ENCODE data around the gene PIP5K1B. TPM values are rescaled to one million over a fixed set of nuclear protein-coding genes. Genes with fewer than 3 reads are reported as not detected.

The PIP5K1B gene, protein sequence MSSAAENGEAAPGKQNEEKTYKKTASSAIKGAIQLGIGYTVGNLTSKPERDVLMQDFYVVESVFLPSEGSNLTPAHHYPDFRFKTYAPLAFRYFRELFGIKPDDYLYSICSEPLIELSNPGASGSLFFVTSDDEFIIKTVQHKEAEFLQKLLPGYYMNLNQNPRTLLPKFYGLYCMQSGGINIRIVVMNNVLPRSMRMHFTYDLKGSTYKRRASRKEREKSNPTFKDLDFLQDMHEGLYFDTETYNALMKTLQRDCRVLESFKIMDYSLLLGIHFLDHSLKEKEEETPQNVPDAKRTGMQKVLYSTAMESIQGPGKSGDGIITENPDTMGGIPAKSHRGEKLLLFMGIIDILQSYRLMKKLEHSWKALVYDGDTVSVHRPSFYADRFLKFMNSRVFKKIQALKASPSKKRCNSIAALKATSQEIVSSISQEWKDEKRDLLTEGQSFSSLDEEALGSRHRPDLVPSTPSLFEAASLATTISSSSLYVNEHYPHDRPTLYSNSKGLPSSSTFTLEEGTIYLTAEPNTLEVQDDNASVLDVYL
- total RNA-seq: under 1 TPM; 0.13 to 0.16 TPM

DNA sequence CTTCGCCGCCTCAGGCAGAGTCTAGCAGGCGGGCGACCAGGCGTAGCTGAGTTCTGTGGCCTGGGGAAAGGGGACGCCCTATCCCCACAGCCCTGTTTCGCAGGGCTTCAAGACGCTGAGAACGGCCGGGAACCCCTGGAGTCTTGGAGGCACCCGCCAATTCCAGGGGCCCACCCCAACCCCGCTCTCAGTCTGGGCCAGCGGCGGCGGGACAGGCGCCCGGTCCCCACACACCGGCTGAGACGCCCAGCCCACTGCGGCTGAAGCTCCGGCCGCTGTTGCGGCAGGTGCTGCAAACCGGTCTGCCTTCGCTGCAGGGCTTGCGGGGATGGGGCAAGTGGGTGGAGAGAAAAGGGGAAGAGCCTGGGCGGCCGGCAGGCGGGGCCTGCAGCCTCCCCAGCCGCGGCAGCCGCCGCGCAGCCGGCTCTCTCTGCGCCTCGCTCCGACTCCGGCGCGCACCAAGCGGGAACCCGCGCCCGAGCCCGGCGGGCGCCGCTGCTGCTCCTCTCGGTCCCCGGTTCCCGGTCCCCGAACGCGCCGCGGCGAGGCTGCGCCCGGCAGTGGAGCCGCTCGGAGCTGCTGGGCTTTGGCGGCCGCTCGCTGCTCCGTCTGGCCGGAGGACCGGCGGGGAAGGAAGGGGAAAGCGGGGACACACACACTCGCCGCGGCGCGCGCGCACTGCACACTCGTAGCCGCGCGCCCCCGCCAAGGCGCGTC, at the start of gene PIP5K1B:
Gene PIP5K1B, plus strand, starts transcription at position 427 of the 717 bp plus-strand sequence. CDS start 117,375 bp downstream, outside the sequence.
- ATAC-seq (peak; percentile 88), DNase-seq (peak; percentile 56)
- Mint-ChIP-seq H3K9me3 (ENCODE audit: insufficient read depth) (no peaks in the 10 kb centered on the region), H3K27me3 (ENCODE audit: low read depth) (peaks cover 66% of the 10 kb centered on the region), H3K36me3 (ENCODE audit: low read depth) (no peaks in the 10 kb centered on the region), H3K4me3 (peak within 1 kb of the TSS; percentile 78), H3K4me1 (ENCODE audit: low read depth) (peaks cover 13% of the 10 kb centered on the region), H3K27ac (no peak within 1 kb of the TSS)
- ChIA-PET CTCF (interaction anchor here (1.0 to 2.0 kb wide), 3 partner anchors 13 to 75 kb away, joined by 3 to 7 read pairs (median 3); a partner anchor contains a TSS), POLR2A (no interaction called here)

DNA sequence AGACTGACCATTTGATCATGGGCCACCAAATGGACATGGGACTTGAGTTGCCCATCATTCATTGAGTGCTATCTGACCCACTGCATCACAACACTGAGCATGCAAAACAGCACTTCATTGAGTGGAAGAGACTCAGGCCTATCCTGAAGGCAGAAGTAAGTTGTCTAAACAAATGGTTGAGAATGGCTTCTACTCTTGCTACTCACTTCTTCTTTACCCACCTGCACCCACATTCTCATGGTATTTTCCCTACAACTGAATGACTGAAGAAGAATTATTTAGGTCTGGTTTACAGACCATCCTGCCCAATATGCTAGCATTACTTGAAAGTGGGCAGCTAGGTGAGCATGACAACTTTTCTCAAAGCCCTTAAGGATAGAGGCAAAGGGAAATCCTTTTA, 41.0 kb upstream of the PIP5K1B start:
- no peak for ATAC-seq
- CTCF ChIA-PET: no interaction called here

DNA sequence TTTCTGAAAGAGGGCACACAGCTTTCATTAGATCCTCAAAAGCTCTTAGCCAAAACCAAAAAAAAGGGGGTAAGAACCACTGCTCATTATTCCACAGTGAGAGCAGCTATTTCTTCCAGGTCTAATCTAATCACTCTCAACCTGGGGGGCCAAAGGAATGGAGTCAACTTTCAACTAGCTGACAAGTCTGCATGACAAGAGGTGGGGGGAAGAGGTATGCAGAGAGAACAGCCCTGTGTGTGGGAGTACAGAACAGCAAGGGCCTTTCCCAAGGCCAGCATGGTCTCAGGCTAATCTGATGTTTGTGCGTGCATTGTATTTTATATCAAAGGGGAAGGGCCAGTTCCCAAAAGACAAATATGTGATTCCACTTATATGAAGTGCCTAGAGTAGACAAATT, 36.9 kb upstream of the PIP5K1B start:
- H3K27ac Mint-ChIP-seq: no peak overlapping the region
- H3K4me1 Mint-ChIP-seq (ENCODE audit: low read depth): no peaks in the 10 kb centered on the region
- H3K36me3 Mint-ChIP-seq (ENCODE audit: low read depth): no peaks in the 10 kb centered on the region
- no peak for ATAC-seq
- CTCF ChIA-PET: no interaction called here
- H3K27me3 Mint-ChIP-seq (ENCODE audit: low read depth): no peaks in the 10 kb centered on the region
- H3K4me3 Mint-ChIP-seq: no peak overlapping the region
- POLR2A ChIA-PET: no interaction called here
- H3K9me3 Mint-ChIP-seq (ENCODE audit: insufficient read depth): no peaks in the 10 kb centered on the region
- DNase-seq: no peak

More for the DNA sequence above, 41.0 kb upstream of the PIP5K1B start:
- POLR2A ChIA-PET: no interaction called here
- no peaks in the 10 kb centered on the region for H3K9me3 Mint-ChIP-seq (ENCODE audit: insufficient read depth)
- H3K4me1 Mint-ChIP-seq (ENCODE audit: low read depth): no peaks in the 10 kb centered on the region
- H3K27me3 Mint-ChIP-seq (ENCODE audit: low read depth): no peaks in the 10 kb centered on the region
- no peak overlapping the region for H3K4me3 Mint-ChIP-seq
- H3K36me3 Mint-ChIP-seq (ENCODE audit: low read depth): no peaks in the 10 kb centered on the region
- no peak overlapping the region for H3K27ac Mint-ChIP-seq
- DNase-seq: no peak

DNA sequence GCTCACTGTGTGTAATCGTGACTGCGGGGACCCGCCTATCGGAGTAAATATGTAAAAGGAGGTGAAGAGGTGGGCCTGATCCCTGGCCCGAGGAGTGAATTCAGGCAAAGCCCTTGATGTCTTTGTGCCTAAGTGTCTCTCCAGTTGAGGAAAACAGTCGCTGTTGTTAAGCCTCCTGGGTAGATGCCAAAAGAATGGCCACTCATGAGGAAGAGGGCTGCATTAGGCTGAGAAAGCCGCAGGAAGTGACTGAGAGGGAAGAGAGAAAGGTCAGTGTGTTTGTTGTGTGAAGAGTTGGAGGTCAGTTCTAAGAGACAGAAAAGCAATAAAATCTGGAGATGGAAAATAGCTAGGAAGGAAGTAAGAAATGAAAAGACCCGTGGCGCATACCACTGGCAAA, 35.8 kb upstream of the PIP5K1B start:
- Mint-ChIP-seq H3K27me3 (ENCODE audit: low read depth) (no peaks in the 10 kb centered on the region), H3K4me1 (ENCODE audit: low read depth) (no peaks in the 10 kb centered on the region), H3K9me3 (ENCODE audit: insufficient read depth) (no peaks in the 10 kb centered on the region), H3K4me3 (no peak overlapping the region), H3K36me3 (ENCODE audit: low read depth) (no peaks in the 10 kb centered on the region), H3K27ac (no peak overlapping the region)
- ChIA-PET CTCF (no interaction called here), POLR2A (no interaction called here)
- DNase-seq: no peak
- no peak for ATAC-seq

DNA sequence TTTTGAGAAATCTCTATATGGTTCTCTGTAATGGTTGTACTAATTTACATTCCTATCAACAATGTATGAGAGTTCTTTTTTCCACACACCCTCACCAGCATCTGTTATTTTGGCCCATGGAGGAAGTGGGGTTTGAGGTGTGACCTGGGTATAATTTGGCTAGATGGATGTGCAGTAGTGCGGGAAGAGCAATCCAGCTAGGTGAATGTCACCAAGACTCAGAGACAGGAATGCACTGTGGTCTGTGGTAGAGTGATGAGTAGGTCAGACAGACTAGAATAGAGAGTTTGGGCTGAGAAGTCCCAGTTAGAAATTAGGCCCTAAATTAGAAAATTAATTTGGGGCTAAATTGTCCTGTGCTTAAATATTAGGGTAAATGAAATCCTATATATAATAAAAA, 32.8 kb upstream of the PIP5K1B start:
- no peak for DNase-seq
- Mint-ChIP-seq H3K4me1 (ENCODE audit: low read depth) (no peaks in the 10 kb centered on the region), H3K27ac (no peak overlapping the region), H3K4me3 (no peak overlapping the region), H3K27me3 (ENCODE audit: low read depth) (peaks cover 6% of the 10 kb centered on the region), H3K36me3 (ENCODE audit: low read depth) (no peaks in the 10 kb centered on the region), H3K9me3 (ENCODE audit: insufficient read depth) (no peaks in the 10 kb centered on the region)
- CTCF ChIA-PET: interaction anchor here (2.0 kb wide), 1 partner anchor 14 kb away, joined by 6 read pairs; no protein-coding TSS in a partner anchor
- no peak for ATAC-seq
- POLR2A ChIA-PET: no interaction called here

DNA sequence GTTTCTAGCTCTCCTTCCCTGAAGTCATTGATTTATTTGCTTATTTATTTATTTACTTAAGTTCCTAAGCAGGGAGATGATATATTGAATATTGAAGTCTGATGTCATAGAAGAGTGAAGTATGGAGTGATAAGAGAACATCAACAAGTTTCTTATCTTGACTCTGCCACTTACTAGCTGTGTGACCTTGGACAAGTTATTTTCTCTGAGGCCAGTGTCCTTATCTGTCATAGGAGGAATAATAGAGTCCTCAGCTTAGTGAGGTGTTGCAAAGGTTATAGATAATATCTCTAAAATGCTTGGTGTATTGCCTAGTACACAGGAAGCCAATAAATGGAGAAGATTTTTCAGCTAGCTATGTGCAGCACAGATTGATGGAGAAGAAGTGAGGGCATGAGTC, 32.4 kb upstream of the PIP5K1B start:
- Mint-ChIP-seq H3K36me3 (ENCODE audit: low read depth) (no peaks in the 10 kb centered on the region), H3K27me3 (ENCODE audit: low read depth) (peaks cover 6% of the 10 kb centered on the region), H3K4me3 (no peak overlapping the region), H3K9me3 (ENCODE audit: insufficient read depth) (no peaks in the 10 kb centered on the region), H3K27ac (no peak overlapping the region), H3K4me1 (ENCODE audit: low read depth) (no peaks in the 10 kb centered on the region)
- POLR2A ChIA-PET: no interaction called here
- DNase-seq: no peak
- no peak for ATAC-seq
- CTCF ChIA-PET: interaction anchor here (2.0 kb wide), 1 partner anchor 14 kb away, joined by 6 read pairs; no protein-coding TSS in a partner anchor

DNA sequence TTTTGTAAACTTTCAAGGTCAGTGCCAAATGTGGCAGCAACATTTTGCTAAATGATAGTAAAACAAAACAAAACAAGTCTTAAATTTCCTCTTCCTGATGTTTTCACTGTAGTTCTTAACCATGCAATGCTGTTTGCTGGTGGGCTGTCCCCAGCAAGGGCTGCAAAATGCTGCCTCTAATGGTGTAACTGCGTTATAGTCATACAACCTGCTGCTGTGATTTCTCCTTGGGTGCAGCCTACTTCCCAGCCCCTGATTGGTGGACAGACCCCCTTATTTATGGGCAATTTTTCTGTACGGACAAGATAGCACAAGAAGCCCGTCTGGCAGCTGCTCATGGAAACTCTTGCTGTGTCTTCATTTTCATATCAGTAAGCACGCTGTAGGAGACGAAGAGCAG, 26.6 kb upstream of the PIP5K1B start:
- H3K27me3 Mint-ChIP-seq (ENCODE audit: low read depth): peaks cover 8% of the 10 kb centered on the region
- H3K4me1 Mint-ChIP-seq (ENCODE audit: low read depth): no peaks in the 10 kb centered on the region
- CTCF ChIA-PET: no interaction called here
- H3K36me3 Mint-ChIP-seq (ENCODE audit: low read depth): no peaks in the 10 kb centered on the region
- no peaks in the 10 kb centered on the region for H3K9me3 Mint-ChIP-seq (ENCODE audit: insufficient read depth)
- no peak for ATAC-seq
- H3K4me3 Mint-ChIP-seq: no peak overlapping the region
- POLR2A ChIA-PET: no interaction called here
- DNase-seq: no peak
- H3K27ac Mint-ChIP-seq: no peak overlapping the region

DNA sequence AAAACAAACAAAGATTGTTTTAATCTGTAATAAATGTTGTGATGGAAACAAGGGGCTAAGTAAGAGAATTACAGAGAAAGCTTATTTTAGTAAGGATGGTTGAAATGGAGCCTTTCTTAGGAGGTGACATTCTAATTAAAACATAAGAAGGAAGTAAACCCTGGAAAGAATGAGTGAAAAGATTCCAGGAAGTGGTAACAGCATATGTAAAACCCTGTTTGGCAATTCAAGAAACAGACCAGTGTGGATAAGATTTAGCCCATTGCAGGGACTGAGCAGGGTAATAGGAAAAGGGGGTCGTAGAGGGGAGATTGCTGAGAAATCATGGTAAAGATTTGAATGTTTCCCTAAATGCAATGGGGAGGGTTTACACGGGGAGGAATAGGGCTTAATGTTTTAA, 21.6 kb upstream of the PIP5K1B start:
- H3K4me3 Mint-ChIP-seq: no peak overlapping the region
- POLR2A ChIA-PET: no interaction called here
- DNase-seq (no peak), ATAC-seq (no peak)
- no peaks in the 10 kb centered on the region for H3K4me1 Mint-ChIP-seq (ENCODE audit: low read depth)
- H3K27me3 Mint-ChIP-seq (ENCODE audit: low read depth): peaks cover 4% of the 10 kb centered on the region
- H3K27ac Mint-ChIP-seq: no peak overlapping the region
- CTCF ChIA-PET: no interaction called here
- no peaks in the 10 kb centered on the region for H3K36me3 Mint-ChIP-seq (ENCODE audit: low read depth)
- no peaks in the 10 kb centered on the region for H3K9me3 Mint-ChIP-seq (ENCODE audit: insufficient read depth)

DNA sequence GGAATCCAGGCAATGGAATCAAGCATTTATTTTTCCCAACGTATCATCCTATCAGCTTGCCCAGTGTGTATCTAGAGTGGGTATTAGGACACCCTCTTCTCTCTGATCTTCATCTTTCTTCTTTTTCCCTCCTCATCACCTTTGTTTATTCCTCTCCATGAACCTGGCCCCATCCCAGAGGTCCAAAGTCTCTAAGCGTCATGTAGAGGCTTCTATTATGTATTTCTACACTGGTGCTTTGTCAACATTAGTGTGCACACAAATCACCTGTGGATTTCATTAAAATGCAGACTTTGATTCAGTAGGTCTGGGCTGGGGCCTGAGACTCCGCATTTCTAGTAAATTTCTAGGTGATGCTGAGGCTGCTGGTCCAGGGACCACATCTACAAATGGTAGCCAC, 19.8 kb upstream of the PIP5K1B start:
- H3K27ac Mint-ChIP-seq: no peak overlapping the region
- H3K36me3 Mint-ChIP-seq (ENCODE audit: low read depth): no peaks in the 10 kb centered on the region
- no peak overlapping the region for H3K4me3 Mint-ChIP-seq
- H3K9me3 Mint-ChIP-seq (ENCODE audit: insufficient read depth): no peaks in the 10 kb centered on the region
- ChIA-PET POLR2A (no interaction called here), CTCF (interaction anchor here (1.2 to 1.3 kb wide), 2 partner anchors 10 to 102 kb away, joined by 3 read pairs; no protein-coding TSS in a partner anchor)
- H3K4me1 Mint-ChIP-seq (ENCODE audit: low read depth): no peaks in the 10 kb centered on the region
- ATAC-seq: no peak
- H3K27me3 Mint-ChIP-seq (ENCODE audit: low read depth): peaks cover 15% of the 10 kb centered on the region
- no peak for DNase-seq

DNA sequence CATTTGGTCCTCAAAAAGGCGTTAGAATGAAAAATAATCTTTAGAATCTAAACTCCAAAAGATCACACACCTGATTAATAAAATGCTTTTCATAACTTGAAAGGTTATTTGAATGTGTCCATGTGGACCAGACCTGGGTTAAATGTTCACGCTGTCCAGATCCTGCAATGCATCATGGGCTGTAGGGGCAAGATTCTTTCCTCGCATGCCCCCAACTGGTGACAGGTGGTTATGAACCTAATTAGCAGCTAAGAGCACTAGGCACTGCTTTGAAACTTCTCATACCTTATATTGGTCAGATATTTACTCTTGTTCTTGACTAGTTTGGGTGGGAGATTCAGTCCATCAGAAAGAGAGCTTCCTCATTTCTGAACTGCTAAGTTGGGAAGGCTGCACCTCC, 19.3 kb upstream of the PIP5K1B start:
- ChIA-PET CTCF (interaction anchor here (1.2 to 1.4 kb wide), 4 partner anchors 13 to 114 kb away, joined by 3 to 7 read pairs (median 4); partner anchors contain the start of gene PIP5K1B), POLR2A (interaction anchor here (0.5 kb wide), 1 partner anchor 315 kb away, joined by 3 read pairs; no protein-coding TSS in a partner anchor)
- H3K4me1 Mint-ChIP-seq (ENCODE audit: low read depth): no peaks in the 10 kb centered on the region
- DNase-seq (no peak), ATAC-seq (no peak)
- no peak overlapping the region for H3K27ac Mint-ChIP-seq
- H3K9me3 Mint-ChIP-seq (ENCODE audit: insufficient read depth): no peaks in the 10 kb centered on the region
- H3K4me3 Mint-ChIP-seq: no peak overlapping the region
- H3K36me3 Mint-ChIP-seq (ENCODE audit: low read depth): no peaks in the 10 kb centered on the region
- H3K27me3 Mint-ChIP-seq (ENCODE audit: low read depth): peaks cover 15% of the 10 kb centered on the region

DNA sequence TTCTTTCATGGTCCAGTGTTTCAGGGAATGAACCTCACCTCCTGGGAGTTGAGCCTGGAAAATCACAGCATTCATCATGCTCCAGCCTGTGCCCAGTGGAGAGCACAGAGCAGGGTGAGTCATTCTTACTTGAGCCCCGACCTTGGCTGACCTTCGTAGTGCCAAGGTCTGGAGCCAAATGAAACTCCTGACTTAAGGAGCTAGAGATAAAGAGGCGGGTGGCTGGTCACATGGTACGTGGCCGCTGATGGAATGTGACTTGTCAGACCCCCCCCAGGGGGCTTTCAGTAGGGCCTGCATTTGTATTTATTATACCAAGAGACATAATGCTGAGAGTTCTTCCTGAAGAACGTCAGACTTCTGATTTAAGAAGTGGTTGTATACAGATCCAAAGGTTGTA, 15.0 kb upstream of the PIP5K1B start:
- Mint-ChIP-seq H3K36me3 (ENCODE audit: low read depth) (no peaks in the 10 kb centered on the region), H3K27me3 (ENCODE audit: low read depth) (peaks cover 31% of the 10 kb centered on the region), H3K9me3 (ENCODE audit: insufficient read depth) (no peaks in the 10 kb centered on the region), H3K4me1 (ENCODE audit: low read depth) (no peaks in the 10 kb centered on the region), H3K27ac (no peak overlapping the region), H3K4me3 (no peak overlapping the region)
- DNase-seq (no peak), ATAC-seq (no peak)
- ChIA-PET CTCF (no interaction called here), POLR2A (no interaction called here)

DNA sequence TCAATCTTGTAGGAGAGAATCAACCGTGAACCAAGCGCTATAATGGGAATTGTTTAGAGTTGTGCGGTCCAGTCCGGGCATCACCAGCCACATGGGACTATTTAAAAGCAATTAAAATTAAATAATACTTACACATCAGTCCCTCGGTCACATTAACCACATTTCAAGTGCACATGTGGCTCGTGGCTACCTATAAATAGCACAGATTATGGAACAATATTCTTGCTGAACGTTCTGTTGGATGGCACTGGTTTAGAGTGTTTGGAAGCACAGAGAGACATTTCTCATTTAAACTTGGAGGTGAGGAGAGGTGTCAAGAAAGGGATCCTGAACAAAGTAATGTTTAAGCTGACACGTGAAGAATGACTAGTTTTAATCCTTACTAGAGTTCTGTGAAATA, 12.5 kb upstream of the PIP5K1B start:
- CTCF ChIA-PET: no interaction called here
- ATAC-seq (no peak), DNase-seq (no peak)
- H3K9me3 Mint-ChIP-seq (ENCODE audit: insufficient read depth): no peaks in the 10 kb centered on the region
- no peaks in the 10 kb centered on the region for H3K4me1 Mint-ChIP-seq (ENCODE audit: low read depth)
- POLR2A ChIA-PET: no interaction called here
- H3K27me3 Mint-ChIP-seq (ENCODE audit: low read depth): peaks cover 39% of the 10 kb centered on the region
- H3K36me3 Mint-ChIP-seq (ENCODE audit: low read depth): no peaks in the 10 kb centered on the region
- no peak overlapping the region for H3K4me3 Mint-ChIP-seq
- no peak overlapping the region for H3K27ac Mint-ChIP-seq

Measured in activated CD8-positive, alpha-beta T cell treated with anti-CD3 and anti-CD28 coated beads, Interleukin-2, amount 10 ng/mL, durations not matched to agents 7 days and 5 days (primary cell).